PC-3 (cell line): Measurements from ENCODE around the gene C5. TPM values are rescaled to one million over a fixed set of nuclear protein-coding genes. Genes with fewer than 3 reads are reported as not detected.
A peak's percentile ranks its signal among the peaks of the same experiment; 100 is the strongest.

Experiments
- ATAC-seq: fragments of 200-7000 bp; cut with Tn5 transposase; 2 replicates; pipeline ENCODE4 v1.9.1; 2020; ENCODE audit warnings: mild to moderate bottlenecking, moderate library complexity
- BruUV-seq: library from RNA; stranded (reverse); fragments of 400-500 nt; replicated peaks from 2 replicates; lab custom pipeline; 2021; lab: Mats Ljungman, UMichigan
- CTCF ChIA-PET: fragments of 300-600 bp; sonication (Branson Sonifier 250); formaldehyde crosslinking; loops from one replicate; lab custom pipeline; 2022; ENCODE audit warnings: antibody characterized with exemption; lab: Charles Lee
- POLR2A ChIA-PET: fragments of 300-600 bp; sonication (Branson Sonifier 250); formaldehyde crosslinking; loops from one replicate; lab custom pipeline; 2022; ENCODE audit warnings: antibody characterized with exemption; ENCODE audit not compliant: unreplicated experiment; lab: Charles Lee
- DNase-seq: peaks from one replicate; pipeline ENCODE4 v3.0.0-alpha.2; 2015
- H2AFZ ChIP-seq: fragments of 300-600 bp; sonication (generic); 2 replicates; pipeline ENCODE4 v1.6.0; 2016; ENCODE audit warnings: antibody characterized with exemption, low read length
- H3F3A ChIP-seq: fragments of 300-600 bp; sonication (generic); one replicate; pipeline ENCODE4 v1.6.0; 2017; ENCODE audit warnings: antibody characterized with exemption, low read length, control low read depth, mild to moderate bottlenecking; ENCODE audit not compliant: unreplicated experiment
- H3K27ac ChIP-seq: fragments of 300-600 bp; sonication (generic); 2 replicates; pipeline ENCODE4 v1.5.1; 2016; ENCODE audit warnings: mild to moderate bottlenecking, low read length
- H3K27me3 ChIP-seq: fragments of 300-600 bp; sonication (generic); 2 replicates; pipeline ENCODE4 v1.6.1; 2016; ENCODE audit warnings: low read length, mixed read lengths
- H3K36me3 ChIP-seq: fragments of 300-600 bp; sonication (generic); 2 replicates; pipeline ENCODE4 v1.6.1; 2016; ENCODE audit warnings: low read depth, mixed run types, low read length, mixed read lengths
- H3K4me1 ChIP-seq: fragments of 300-600 bp; sonication (generic); 2 replicates; pipeline ENCODE4 v1.5.1; 2016; ENCODE audit warnings: low read length; ENCODE audit not compliant: insufficient read depth
- H3K4me2 ChIP-seq: fragments of 300-600 bp; sonication (generic); 2 replicates; pipeline ENCODE4 v1.6.0; 2016; ENCODE audit warnings: low read length
- H3K4me3 ChIP-seq: fragments of 300-600 bp; sonication (generic); 2 replicates; pipeline ENCODE4 v1.5.1; 2016; ENCODE audit warnings: mild to moderate bottlenecking, low read length, mixed read lengths
- H3K79me2 ChIP-seq: fragments of 300-600 bp; sonication (generic); 2 replicates; pipeline ENCODE4 v1.6.1; 2017; ENCODE audit warnings: low read length, mixed read lengths
- H3K9ac ChIP-seq: fragments of 300-600 bp; sonication (generic); 2 replicates; pipeline ENCODE4 v1.6.0; 2016; ENCODE audit warnings: mild to moderate bottlenecking, low read length
- H3K9me2 ChIP-seq: fragments of 300-600 bp; sonication (generic); replicated peaks from 2 replicates; pipeline ENCODE4 v1.6.1; 2016; ENCODE audit warnings: mixed run types, low read length, mixed read lengths
- H3K9me3 ChIP-seq: fragments of 300-600 bp; sonication (generic); 2 replicates; pipeline ENCODE4 v1.6.1; 2016; ENCODE audit warnings: low read length, mixed read lengths
- H4K20me1 ChIP-seq: fragments of 300-600 bp; sonication (generic); 2 replicates; pipeline ENCODE4 v1.6.1; 2016; ENCODE audit warnings: low read length, mixed read lengths
- CTCF ChIP-seq: fragments of 300-600 bp; sonication (generic); conservative IDR thresholded peaks from 2 replicates; pipeline ENCODE4 v1.5.1; 2017; ENCODE audit warnings: antibody characterized with exemption, low read depth, mild to moderate bottlenecking, low read length
- EZH2 ChIP-seq: fragments of 300-600 bp; sonication (generic); IDR thresholded peaks from one replicate; pipeline ENCODE4 v1.6.1; 2017; ENCODE audit warnings: antibody characterized with exemption, mild to moderate bottlenecking, low read length; ENCODE audit not compliant: unreplicated experiment
- EZH2phosphoT487 ChIP-seq: fragments of 300-600 bp; sonication (generic); IDR thresholded peaks from 2 replicates; pipeline ENCODE4 v1.6.1; 2018; ENCODE audit warnings: mild to moderate bottlenecking, antibody characterized with exemption, low read length, borderline replicate concordance
- intact Hi-C: fragments of 100-400 bp; cut with micrococcal nuclease; formaldehyde crosslinking; loops from 2 replicates; pipeline ENCODE4 v1.9.0; 2023
- total RNA-seq: library from RNA; depleted of rRNA; stranded (reverse); fragments of >200 nt; gene quantifications from 2 replicates; pipeline ENCODE4 v1.2.3, GENCODE V29; 2014

C5 gene
- total RNA-seq, 1 experiment from 2014 or later = 2.9 TPM

- ChIA-PET POLR2A (no interaction called here), CTCF (interaction anchor here (0.6 kb wide), 1 partner anchor 156 kb away, joined by 6 read pairs; no protein-coding TSS in a partner anchor)
- TF ChIP-seq EZH2 = no peak
- no peak for TF ChIP-seq EZH2phosphoT487
- TF ChIP-seq CTCF = no peak
- DNase-seq (no peak), ATAC-seq (no peak)
- H3K27ac ChIP-seq = no peak overlapping the region
- no peak overlapping the region for H3K4me3 ChIP-seq
- BruUV-seq = no TSS peak
- no peaks in the 10 kb centered on the region for H3K9me3 ChIP-seq
- H3K27me3 ChIP-seq = no peaks in the 10 kb centered on the region
- intact Hi-C loops = no loop called here
- H3K36me3 ChIP-seq = no peaks in the 10 kb centered on the region
- H3K79me2 ChIP-seq = no peaks in the 10 kb centered on the region
- H3K4me2 ChIP-seq = no peak overlapping the region
- no peaks in the 10 kb centered on the region for H3F3A ChIP-seq
- peaks cover 14% of the 10 kb centered on the region for H3K4me1 ChIP-seq
- no peaks in the 10 kb centered on the region for H4K20me1 ChIP-seq
- H3K9ac ChIP-seq = no peak overlapping the region
- H3K9me2 ChIP-seq = no peaks in the 10 kb centered on the region
- H2AFZ ChIP-seq = no peak overlapping the region
Measured at GRCh38 chr9:120916588-120916987, 133.5 kb downstream of the C5 start.

- ChIA-PET POLR2A (no interaction called here), CTCF (no interaction called here)
- H2AFZ ChIP-seq = no peak overlapping the region
- H3K4me3 ChIP-seq = no peak overlapping the region
- DNase-seq (no peak), ATAC-seq (no peak)
- no peak overlapping the region for H3K9ac ChIP-seq
- H3F3A ChIP-seq = no peaks in the 10 kb centered on the region
- H3K9me3 ChIP-seq = no peaks in the 10 kb centered on the region
- no peak overlapping the region for H3K4me2 ChIP-seq
- no peaks in the 10 kb centered on the region for H3K9me2 ChIP-seq
- intact Hi-C loops = no loop called here
- no peak overlapping the region for H3K27ac ChIP-seq
- H4K20me1 ChIP-seq = no peaks in the 10 kb centered on the region
- BruUV-seq = no TSS peak
- no peaks in the 10 kb centered on the region for H3K79me2 ChIP-seq
- TF ChIP-seq CTCF (no peak), EZH2 (no peak), EZH2phosphoT487 (no peak)
- no peaks in the 10 kb centered on the region for H3K36me3 ChIP-seq
- H3K27me3 ChIP-seq = no peaks in the 10 kb centered on the region
- H3K4me1 ChIP-seq = peaks cover 14% of the 10 kb centered on the region
Measured at GRCh38 chr9:120915854-120916470, 134.1 kb downstream of the C5 start.

- POLR2A ChIA-PET = no interaction called here
- BruUV-seq = no TSS peak
Measured at GRCh38 chr9:120914953-120915352, 135.1 kb downstream of the C5 start.

More at GRCh38 chr9:120914953-120915352, 135.1 kb downstream of the C5 start:
- Histone ChIP-seq H3K4me3 (no peak overlapping the region), H3F3A (no peaks in the 10 kb centered on the region), H3K4me2 (peak overlapping the region; percentile 40; the same call in 1 of the 2 replicates), H3K9me3 (no peaks in the 10 kb centered on the region), H3K27ac (peak overlapping the region; percentile 38; the same call in 1 of the 2 replicates), H3K9ac (no peak overlapping the region), H2AFZ (no peak overlapping the region), H4K20me1 (no peaks in the 10 kb centered on the region), H3K9me2 (no peaks in the 10 kb centered on the region), H3K36me3 (no peaks in the 10 kb centered on the region), H3K79me2 (no peaks in the 10 kb centered on the region), H3K4me1 (peaks cover 24% of the 10 kb centered on the region), H3K27me3 (no peaks in the 10 kb centered on the region)
- ATAC-seq (peak; percentile 84), DNase-seq (peak; percentile 80)
- intact Hi-C loops = no loop called here
- TF ChIP-seq CTCF (no peak), EZH2phosphoT487 (no peak), EZH2 (no peak)
- CTCF ChIA-PET = no interaction called here
